Lower leg skin (tissue), 3 donors: ENCODE results near the gene SMG6.

Experiments
- CTCF ChIP-seq, 3 donors: fragments of 450-650 bp; IDR thresholded peaks; one replicate each; pipeline ENCODE4 v1.5.1; 2016; ENCODE audit warnings: antibody characterized with exemption in 3 of 3, mild to moderate bottlenecking in 3 of 3, moderate library complexity in 2 of 3
- POLR2A ChIP-seq, 2 donors: fragments of 450-650 bp; IDR thresholded peaks; one replicate each; pipeline ENCODE4 v1.6.1; 2016 to 2017; ENCODE audit warnings: antibody characterized with exemption in 2 of 2, mild to moderate bottlenecking in 1 of 2, moderate library complexity in 1 of 2

GRCh38 chr17:2125013-2125535, 178.5 kb downstream of the SMG6 start:
- no peak for TF ChIP-seq POLR2A (IDR thresholded peaks at IDR 0.05)
- no peak for TF ChIP-seq CTCF (IDR thresholded peaks at IDR 0.05)
